GM19324 (cell line): ENCODE measurements around the gene IL3.

ENCODE experiments used
- ATAC-seq: cut with Tn5 transposase; IDR thresholded peaks from one replicate; pipeline ENCODE4 v1.9.1; 2021; ENCODE audit warnings: mild to moderate bottlenecking, moderate library complexity; ENCODE audit not compliant: unreplicated experiment, low FRiP score

IL3 gene

GRCh38 chr5:132109494-132110053, 49.1 kb downstream of the IL3 start:
- ATAC-seq: no peak

DNA sequence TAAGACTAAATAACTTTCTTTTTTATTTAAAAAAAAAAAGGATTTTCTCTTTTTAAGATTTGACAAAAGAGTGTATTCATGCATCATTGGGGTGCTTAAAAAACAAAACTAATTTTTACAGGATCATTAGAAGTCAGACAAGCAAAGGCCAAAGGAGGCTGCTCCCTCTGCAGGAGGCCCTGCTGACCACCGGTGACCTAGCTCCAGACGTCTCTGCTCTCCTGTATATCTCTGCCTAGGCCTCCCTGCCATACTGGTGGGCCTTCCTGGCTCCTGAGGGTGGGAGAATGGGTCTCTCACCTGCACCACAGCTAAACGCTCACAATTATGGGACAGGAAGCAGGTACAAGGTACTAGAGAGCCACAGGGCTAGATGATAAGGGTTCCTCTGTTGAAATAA, 49.7 kb downstream of the IL3 start:
- ATAC-seq: no peak

DNA sequence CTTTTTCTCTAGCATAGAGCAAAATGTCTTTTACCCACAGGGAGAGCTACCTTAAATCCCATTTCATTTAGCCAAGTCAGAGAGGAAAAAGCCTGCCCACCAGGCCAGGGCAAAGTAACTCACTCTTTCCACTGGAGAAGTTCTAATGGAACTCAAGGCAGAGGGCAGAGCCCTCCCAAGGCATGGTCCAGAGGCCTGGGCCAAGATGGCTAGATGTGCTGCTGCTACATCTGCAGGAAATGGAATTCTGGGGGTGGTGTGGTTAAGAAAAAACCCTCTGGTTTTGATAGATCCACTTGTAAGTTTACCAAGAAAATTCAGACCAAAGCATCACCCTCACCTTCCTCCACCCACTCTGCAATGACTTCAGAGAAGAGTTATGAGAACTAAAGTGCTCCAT, 50.5 kb downstream of the IL3 start:
- no peak for ATAC-seq

- no peak for ATAC-seq
These were observed 51.7 kb downstream of the IL3 start for GRCh38 chr5:132112111-132112510.
